Left hindlimb (tissue), 1 donor: ENCODE results near the gene BTNL2.
A peak's percentile ranks its signal among the peaks of the same experiment; 100 is the strongest.
"Not testable (repeated sequence)": the region's sequence is repeated elsewhere in the genome, so short reads cannot be mapped to it uniquely, and the experiment has no call there.

ENCODE experiments used
- DNase-seq: peaks from one replicate; pipeline ENCODE4 v3.0.0-alpha.2; 2018

Gene BTNL2

GRCh38 chr6:32406857-32407256 is at the start of gene BTNL2:
Gene BTNL2, minus strand, starts transcription at chr6:32407181. Its CDS starts 58 bp downstream, at chr6:32407123.
- no peak for DNase-seq

- DNase-seq, result no peak
Observed at GRCh38 chr6:32449088-32449736, 42.2 kb upstream of the BTNL2 start.

GRCh38 chr6:32447932-32448331 is 41.0 kb upstream of the BTNL2 start:
- DNase-seq, result no peak

GRCh38 chr6:32445321-32445854 is 38.4 kb upstream of the BTNL2 start:
- DNase-seq, result no peak

- no peak for DNase-seq
Observed at GRCh38 chr6:32444433-32444832, 37.5 kb upstream of the BTNL2 start.

- no peak for DNase-seq
Observed at GRCh38 chr6:32442977-32443552, 36.1 kb upstream of the BTNL2 start.

GRCh38 chr6:32442243-32442667 is 35.3 kb upstream of the BTNL2 start:
- no peak for DNase-seq

GRCh38 chr6:32439602-32440214 is 32.7 kb upstream of the BTNL2 start, which contains the start of gene HLA-DRA:
Gene HLA-DRA, plus strand, starts transcription at chr6:32439887. Its CDS starts 64 bp downstream, at chr6:32439951.
- DNase-seq, result no peak

GRCh38 chr6:32439139-32439538 is 32.2 kb upstream of the BTNL2 start:
- no peak for DNase-seq

GRCh38 chr6:32436995-32437836 is 30.2 kb upstream of the BTNL2 start:
- no peak for DNase-seq

- DNase-seq, result no peak
Observed at GRCh38 chr6:32436186-32436585, 29.2 kb upstream of the BTNL2 start.

GRCh38 chr6:32433950-32434349 is 27.0 kb upstream of the BTNL2 start:
- not testable (repeated sequence) for DNase-seq

- no peak for DNase-seq
Observed at GRCh38 chr6:32432050-32432450, 25.1 kb upstream of the BTNL2 start.

GRCh38 chr6:32431142-32431541 is 24.2 kb upstream of the BTNL2 start:
- no peak for DNase-seq

- no peak for DNase-seq
Observed at GRCh38 chr6:32430179-32430578, 23.2 kb upstream of the BTNL2 start.

GRCh38 chr6:32427934-32428474 is 21.0 kb upstream of the BTNL2 start:
- DNase-seq, result no peak

GRCh38 chr6:32427218-32427617 is 20.2 kb upstream of the BTNL2 start:
- no peak for DNase-seq

- no peak for DNase-seq
Observed at GRCh38 chr6:32426338-32426737, 19.4 kb upstream of the BTNL2 start.

GRCh38 chr6:32424589-32425300 is 17.8 kb upstream of the BTNL2 start:
- DNase-seq, result no peak

- DNase-seq, result no peak
Observed at GRCh38 chr6:32416036-32416435, 9.1 kb upstream of the BTNL2 start.

GRCh38 chr6:32415521-32416019 is 8.6 kb upstream of the BTNL2 start:
- peak; percentile 67 for DNase-seq
